ENCODE results near the gene GPR55.

GPR55 gene

DNA sequence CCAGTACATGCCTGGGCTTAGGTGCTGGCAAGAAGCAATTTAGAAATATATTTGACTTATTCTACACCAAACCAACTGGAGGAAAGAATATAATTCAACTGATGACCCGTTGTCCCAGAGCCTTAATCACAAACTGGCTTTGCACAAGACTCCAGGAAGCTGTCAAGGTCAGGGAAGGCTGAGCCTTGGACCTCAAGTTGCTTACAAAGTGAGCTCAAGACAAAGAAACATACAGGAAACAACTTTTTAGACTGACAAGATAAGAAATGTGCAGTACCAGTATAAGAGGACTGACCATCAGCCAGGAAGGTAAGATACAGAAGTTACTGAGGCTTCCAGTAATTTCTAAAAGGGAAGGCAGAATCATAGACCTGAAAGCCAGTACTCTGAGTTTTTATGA lies 35.0 kb upstream of the GPR55 start:
- peaks cover 12 to 13% of the 10 kb centered on the region in 2 donors for H3K27me3 ChIP-seq (ENCODE audit: control insufficient read depth in 1 of 2, insufficient read depth in 2 of 2, low read length in 2 of 2)
- H3K9me3 ChIP-seq (ENCODE audit: control insufficient read depth in 1 of 2, low read length in 2 of 2) = no peaks in the 10 kb centered on the region
- no peak overlapping the region for H3K9ac ChIP-seq (ENCODE audit: low read depth in 1 of 2, low read length in 2 of 2)
- H3K36me3 ChIP-seq (ENCODE audit: control insufficient read depth in 1 of 2, insufficient read depth in 2 of 2, low read length in 2 of 2) = no peaks in the 10 kb centered on the region
- no peaks in the 10 kb centered on the region for H3K4me1 ChIP-seq (ENCODE audit: control insufficient read depth in 1 of 2, insufficient read depth in 2 of 2, low read length in 2 of 2)
- no peak overlapping the region for H3K4me3 ChIP-seq (ENCODE audit: low read depth in 1 of 2, low read length in 2 of 2)
- H3K27ac ChIP-seq (ENCODE audit: low read depth, low read length) = no peak overlapping the region

DNA sequence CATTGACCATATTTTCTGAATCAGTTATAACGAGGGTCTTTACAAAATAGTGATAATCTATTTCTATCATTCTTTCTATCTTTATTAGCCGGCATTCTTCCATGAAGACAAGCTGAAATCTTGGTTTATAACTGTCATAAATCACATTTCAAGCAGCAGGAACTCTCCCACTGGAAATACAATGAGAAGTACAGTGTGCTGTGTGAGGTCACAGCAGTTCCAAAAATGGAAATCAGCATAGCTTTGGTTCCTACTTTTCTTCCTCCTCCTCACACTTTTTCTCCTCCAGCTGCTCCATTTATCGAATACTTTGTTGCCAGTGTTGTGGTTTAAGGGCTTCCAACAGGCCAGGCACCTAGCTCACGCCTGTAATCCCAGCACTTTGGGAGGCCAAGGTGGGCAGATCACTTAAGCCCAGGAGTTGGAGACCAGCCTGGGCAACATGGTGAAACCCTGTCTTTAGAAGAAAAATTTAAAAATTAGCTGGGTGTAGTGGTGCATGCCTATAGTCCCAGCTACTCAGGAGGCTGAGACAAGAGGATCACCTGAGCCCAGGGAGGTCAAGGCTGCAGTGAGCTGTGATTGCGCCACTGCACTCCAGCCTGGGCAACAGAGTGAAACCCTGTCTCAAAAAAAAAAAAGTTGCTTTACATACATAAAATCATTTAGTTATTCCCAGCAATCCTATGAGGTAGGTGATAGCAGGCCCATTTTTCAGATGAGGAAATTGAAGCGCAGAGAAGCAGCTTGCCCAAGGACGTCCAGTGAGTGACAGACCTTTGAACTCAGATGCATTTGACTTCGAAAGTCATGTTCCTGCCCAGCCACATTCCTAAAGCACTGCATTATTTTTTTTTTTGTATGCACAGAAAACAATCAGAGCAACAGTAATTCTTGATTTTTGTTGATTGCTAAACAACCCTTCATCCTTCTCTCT lies 34.0 kb upstream of the GPR55 start:
- Histone ChIP-seq H3K4me3 (ENCODE audit: low read depth in 1 of 2, low read length in 2 of 2) (no peak overlapping the region), H3K9ac (ENCODE audit: low read depth in 1 of 2, low read length in 2 of 2) (no peak overlapping the region), H3K27me3 (ENCODE audit: control insufficient read depth in 1 of 2, insufficient read depth in 2 of 2, low read length in 2 of 2) (peaks cover 12 to 15% of the 10 kb centered on the region in 2 donors), H3K4me1 (ENCODE audit: control insufficient read depth in 1 of 2, insufficient read depth in 2 of 2, low read length in 2 of 2) (no peaks in the 10 kb centered on the region), H3K27ac (ENCODE audit: low read depth, low read length) (no peak overlapping the region), H3K9me3 (ENCODE audit: control insufficient read depth in 1 of 2, low read length in 2 of 2) (no peaks in the 10 kb centered on the region), H3K36me3 (ENCODE audit: control insufficient read depth in 1 of 2, insufficient read depth in 2 of 2, low read length in 2 of 2) (no peaks in the 10 kb centered on the region)

DNA sequence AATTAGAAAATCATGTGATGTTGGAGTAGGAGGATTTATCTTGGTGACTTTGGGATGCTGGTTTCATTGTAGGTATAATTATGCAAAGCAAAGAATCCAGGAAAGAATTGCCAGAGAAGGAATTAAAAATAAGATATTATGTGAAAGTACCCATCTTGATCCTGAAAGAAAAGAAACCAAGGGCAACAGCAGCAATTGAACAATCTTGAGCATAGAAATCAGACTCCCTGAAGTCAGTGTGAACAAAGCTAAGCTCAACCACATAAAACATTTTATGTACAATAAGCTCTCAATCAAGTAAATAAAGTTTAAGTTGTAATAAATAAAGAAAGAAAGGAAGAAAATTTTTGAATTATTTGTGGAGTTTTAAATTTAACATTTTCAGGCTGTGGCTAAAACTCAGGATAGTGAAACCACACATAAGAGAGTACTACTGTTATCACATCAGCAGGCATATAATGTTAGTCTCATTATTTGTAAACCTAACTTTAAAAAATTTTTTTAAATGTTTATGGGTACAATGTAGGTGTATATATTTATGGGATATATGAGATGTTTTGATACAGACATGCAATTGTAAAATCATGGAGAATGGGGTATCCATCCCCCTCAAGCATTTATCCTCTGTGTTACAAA lies 32.8 kb upstream of the GPR55 start:
- Histone ChIP-seq H3K36me3 (ENCODE audit: control insufficient read depth in 1 of 2, insufficient read depth in 2 of 2, low read length in 2 of 2) (no peaks in the 10 kb centered on the region), H3K4me1 (ENCODE audit: control insufficient read depth in 1 of 2, insufficient read depth in 2 of 2, low read length in 2 of 2) (no peaks in the 10 kb centered on the region), H3K27me3 (ENCODE audit: control insufficient read depth in 1 of 2, insufficient read depth in 2 of 2, low read length in 2 of 2) (peaks cover 17% of the 10 kb centered on the region in 2 donors), H3K27ac (ENCODE audit: low read depth, low read length) (no peak overlapping the region), H3K9ac (ENCODE audit: low read depth in 1 of 2, low read length in 2 of 2) (no peak overlapping the region), H3K9me3 (ENCODE audit: control insufficient read depth in 1 of 2, low read length in 2 of 2) (no peaks in the 10 kb centered on the region), H3K4me3 (ENCODE audit: low read depth in 1 of 2, low read length in 2 of 2) (peak overlapping the region; percentile 44 to 50)

DNA sequence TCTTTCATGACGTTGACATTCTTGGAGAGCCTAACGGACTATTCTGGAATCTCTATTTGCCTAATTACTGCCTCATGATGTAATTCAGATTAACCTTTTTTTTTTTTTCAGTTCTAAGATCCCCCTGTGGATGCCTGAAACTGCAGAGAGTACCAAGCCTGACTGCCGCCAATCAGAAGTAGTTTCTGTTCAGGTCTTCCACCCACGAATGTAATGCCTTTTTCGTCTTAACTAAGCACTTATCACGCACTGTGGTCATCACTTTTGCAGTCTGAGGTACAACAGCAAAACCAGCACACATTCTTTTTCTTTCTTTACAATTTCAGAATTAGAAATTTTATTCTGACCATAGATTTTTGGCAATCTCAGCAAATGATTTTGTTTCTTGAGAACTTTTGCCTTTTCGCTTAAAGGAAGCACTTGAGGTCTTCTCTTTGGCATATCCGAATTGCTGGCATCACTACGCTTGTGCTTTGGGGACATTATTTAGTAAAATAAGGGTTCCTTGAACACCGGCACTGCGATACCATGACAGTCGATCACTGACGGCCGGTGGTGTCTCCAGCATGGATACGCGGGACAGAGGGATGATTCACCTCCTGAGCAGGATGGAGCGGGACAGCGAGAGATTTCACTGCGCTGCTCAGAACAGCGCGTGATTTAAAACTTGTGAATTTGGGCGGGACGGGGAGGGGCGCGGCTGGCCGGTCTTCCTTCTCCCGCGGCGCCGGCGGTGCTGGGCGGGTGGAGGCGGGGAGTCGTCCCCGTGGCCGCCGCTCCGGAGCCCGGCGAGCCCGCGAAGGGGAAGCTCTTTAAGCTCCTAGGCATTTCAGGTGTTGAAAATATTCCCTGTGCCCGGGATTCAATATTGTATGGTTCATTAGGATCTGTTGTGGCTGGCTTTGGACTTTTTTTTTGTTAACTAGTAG lies 32.0 kb upstream of the GPR55 start:
- Histone ChIP-seq H3K9ac (ENCODE audit: low read depth in 1 of 2, low read length in 2 of 2) (no peak overlapping the region), H3K27me3 (ENCODE audit: control insufficient read depth in 1 of 2, insufficient read depth in 2 of 2, low read length in 2 of 2) (peaks cover 17% of the 10 kb centered on the region in 2 donors), H3K36me3 (ENCODE audit: control insufficient read depth in 1 of 2, insufficient read depth in 2 of 2, low read length in 2 of 2) (no peaks in the 10 kb centered on the region), H3K4me3 (ENCODE audit: low read depth in 1 of 2, low read length in 2 of 2) (peak overlapping the region; percentile 44 to 50), H3K9me3 (ENCODE audit: control insufficient read depth in 1 of 2, low read length in 2 of 2) (no peaks in the 10 kb centered on the region), H3K4me1 (ENCODE audit: control insufficient read depth in 1 of 2, insufficient read depth in 2 of 2, low read length in 2 of 2) (no peaks in the 10 kb centered on the region), H3K27ac (ENCODE audit: low read depth, low read length) (no peak overlapping the region)

DNA sequence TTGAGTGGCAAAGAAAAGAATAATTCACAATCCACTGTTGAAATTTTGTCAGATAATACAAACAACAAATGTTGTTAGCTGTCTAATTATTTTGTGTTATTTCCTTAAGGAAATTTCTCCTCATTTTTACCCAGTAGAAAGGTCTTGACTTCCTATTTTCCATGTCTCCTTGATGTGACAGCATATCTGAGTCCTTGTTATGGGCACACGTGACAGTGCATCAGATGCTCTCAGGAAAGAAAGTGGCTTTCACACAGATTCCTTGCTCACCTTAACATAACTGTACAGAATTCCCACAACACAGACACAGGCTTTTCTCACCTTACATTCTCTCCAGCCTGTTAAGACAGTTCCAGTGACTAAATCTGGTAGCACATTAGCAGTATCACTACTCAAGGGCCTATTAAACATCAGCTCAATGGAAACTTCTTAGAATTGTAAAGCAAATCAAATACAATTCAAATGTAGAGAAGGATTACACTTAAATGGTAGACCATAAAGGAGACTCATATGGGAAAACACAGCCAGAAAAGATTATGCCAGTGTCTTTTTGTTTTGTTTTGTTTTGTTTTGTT lies 30.2 kb upstream of the GPR55 start:
- Histone ChIP-seq H3K27me3 (ENCODE audit: control insufficient read depth in 1 of 2, insufficient read depth in 2 of 2, low read length in 2 of 2) (peaks cover 13 to 17% of the 10 kb centered on the region in 2 donors), H3K4me1 (ENCODE audit: control insufficient read depth in 1 of 2, insufficient read depth in 2 of 2, low read length in 2 of 2) (no peaks in the 10 kb centered on the region), H3K9me3 (ENCODE audit: control insufficient read depth in 1 of 2, low read length in 2 of 2) (no peaks in the 10 kb centered on the region), H3K9ac (ENCODE audit: low read depth in 1 of 2, low read length in 2 of 2) (no peak overlapping the region), H3K27ac (ENCODE audit: low read depth, low read length) (no peak overlapping the region), H3K36me3 (ENCODE audit: control insufficient read depth in 1 of 2, insufficient read depth in 2 of 2, low read length in 2 of 2) (no peaks in the 10 kb centered on the region), H3K4me3 (ENCODE audit: low read depth in 1 of 2, low read length in 2 of 2) (no peak overlapping the region)

DNA sequence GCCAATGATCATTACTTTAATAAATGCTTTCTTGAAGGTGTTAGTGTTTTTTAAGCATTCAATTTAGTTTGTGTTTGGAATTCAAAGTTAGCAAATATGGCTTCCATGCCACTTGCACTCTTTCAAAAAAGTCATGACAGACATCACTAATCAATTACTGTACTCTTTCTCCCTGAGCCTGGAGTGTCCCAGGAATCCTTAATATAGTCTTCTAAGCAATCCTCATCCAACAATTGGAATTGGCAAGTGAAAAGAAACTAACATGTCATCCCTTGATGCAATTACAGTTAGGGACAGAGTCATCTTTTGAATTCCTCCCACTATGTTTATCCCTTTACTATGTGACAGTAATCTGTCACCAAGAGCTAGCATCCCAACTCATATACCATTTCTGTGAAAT lies 29.7 kb upstream of the GPR55 start:
- Histone ChIP-seq H3K27me3 (ENCODE audit: control insufficient read depth in 1 of 2, insufficient read depth in 2 of 2, low read length in 2 of 2) (peaks cover 13 to 17% of the 10 kb centered on the region in 2 donors), H3K27ac (ENCODE audit: low read depth, low read length) (no peak overlapping the region), H3K4me3 (ENCODE audit: low read depth in 1 of 2, low read length in 2 of 2) (no peak overlapping the region), H3K36me3 (ENCODE audit: control insufficient read depth in 1 of 2, insufficient read depth in 2 of 2, low read length in 2 of 2) (no peaks in the 10 kb centered on the region), H3K9me3 (ENCODE audit: control insufficient read depth in 1 of 2, low read length in 2 of 2) (no peaks in the 10 kb centered on the region), H3K9ac (ENCODE audit: low read depth in 1 of 2, low read length in 2 of 2) (no peak overlapping the region), H3K4me1 (ENCODE audit: control insufficient read depth in 1 of 2, insufficient read depth in 2 of 2, low read length in 2 of 2) (no peaks in the 10 kb centered on the region)

DNA sequence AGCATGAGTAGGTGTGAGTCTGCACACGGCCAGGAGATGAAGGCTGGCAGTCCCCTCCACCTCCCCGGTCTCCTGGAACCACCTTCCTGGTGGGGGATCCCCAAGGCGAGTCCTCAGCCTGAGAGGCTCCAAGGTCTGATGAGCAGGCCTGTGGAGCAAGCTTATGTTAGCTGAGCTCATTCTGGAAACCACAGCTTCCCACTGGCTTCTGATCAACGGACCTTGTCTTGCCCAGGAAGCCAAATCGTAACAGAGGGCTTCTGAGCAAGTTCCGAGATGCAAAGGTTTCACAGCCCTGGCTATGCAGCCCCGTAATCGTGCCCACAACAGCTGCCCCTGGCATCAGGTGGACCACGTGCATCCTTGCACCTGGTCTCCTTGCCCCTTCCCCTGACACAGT lies 28.8 kb upstream of the GPR55 start:
- Histone ChIP-seq H3K36me3 (ENCODE audit: control insufficient read depth in 1 of 2, insufficient read depth in 2 of 2, low read length in 2 of 2) (no peaks in the 10 kb centered on the region), H3K27me3 (ENCODE audit: control insufficient read depth in 1 of 2, insufficient read depth in 2 of 2, low read length in 2 of 2) (peaks cover 13 to 17% of the 10 kb centered on the region in 2 donors), H3K4me3 (ENCODE audit: low read depth in 1 of 2, low read length in 2 of 2) (no peak overlapping the region), H3K9ac (ENCODE audit: low read depth in 1 of 2, low read length in 2 of 2) (no peak overlapping the region), H3K9me3 (ENCODE audit: control insufficient read depth in 1 of 2, low read length in 2 of 2) (no peaks in the 10 kb centered on the region), H3K27ac (ENCODE audit: low read depth, low read length) (no peak overlapping the region), H3K4me1 (ENCODE audit: control insufficient read depth in 1 of 2, insufficient read depth in 2 of 2, low read length in 2 of 2) (no peaks in the 10 kb centered on the region)

DNA sequence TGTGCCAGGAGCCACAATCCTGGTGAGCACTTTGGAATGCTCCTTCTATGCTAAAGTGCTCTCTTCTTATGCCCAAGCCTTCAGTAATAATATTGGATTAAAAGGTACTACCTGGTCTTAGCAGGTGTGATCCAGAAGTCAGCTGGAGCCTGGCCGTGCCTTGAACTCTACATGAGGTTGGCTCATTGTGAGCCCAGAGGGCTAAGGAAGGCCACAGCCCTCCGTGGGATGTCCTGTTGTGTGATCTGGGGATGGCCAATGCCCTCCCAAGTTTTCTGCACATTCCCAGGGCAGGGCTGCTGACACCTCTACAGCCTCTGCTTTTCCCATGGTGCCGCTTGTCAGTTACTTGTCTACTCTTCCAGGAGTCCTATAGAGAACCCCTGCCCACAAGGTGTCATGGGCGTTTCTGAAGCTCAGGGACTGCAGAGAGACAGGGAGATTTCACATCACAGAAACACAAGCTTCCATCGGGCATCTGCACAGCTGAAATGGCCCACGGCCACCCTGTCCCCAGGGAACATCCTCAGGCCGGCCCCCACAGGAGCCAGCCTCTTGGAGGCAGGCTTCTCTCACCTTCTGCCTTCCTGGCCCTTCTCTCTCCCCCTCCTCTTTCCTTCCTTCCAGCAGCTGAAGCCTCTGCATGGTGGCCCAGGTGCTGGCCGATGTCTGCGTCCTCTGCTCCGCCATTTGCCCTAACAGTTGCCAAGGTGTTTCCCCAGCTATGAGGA lies 27.3 kb upstream of the GPR55 start:
- Histone ChIP-seq H3K4me1 (ENCODE audit: control insufficient read depth in 1 of 2, insufficient read depth in 2 of 2, low read length in 2 of 2) (no peaks in the 10 kb centered on the region), H3K27me3 (ENCODE audit: control insufficient read depth in 1 of 2, insufficient read depth in 2 of 2, low read length in 2 of 2) (peaks cover 12 to 13% of the 10 kb centered on the region in 2 donors), H3K36me3 (ENCODE audit: control insufficient read depth in 1 of 2, insufficient read depth in 2 of 2, low read length in 2 of 2) (no peaks in the 10 kb centered on the region), H3K27ac (ENCODE audit: low read depth, low read length) (no peak overlapping the region), H3K9ac (ENCODE audit: low read depth in 1 of 2, low read length in 2 of 2) (no peak overlapping the region), H3K4me3 (ENCODE audit: low read depth in 1 of 2, low read length in 2 of 2) (no peak overlapping the region), H3K9me3 (ENCODE audit: control insufficient read depth in 1 of 2, low read length in 2 of 2) (no peaks in the 10 kb centered on the region)

DNA sequence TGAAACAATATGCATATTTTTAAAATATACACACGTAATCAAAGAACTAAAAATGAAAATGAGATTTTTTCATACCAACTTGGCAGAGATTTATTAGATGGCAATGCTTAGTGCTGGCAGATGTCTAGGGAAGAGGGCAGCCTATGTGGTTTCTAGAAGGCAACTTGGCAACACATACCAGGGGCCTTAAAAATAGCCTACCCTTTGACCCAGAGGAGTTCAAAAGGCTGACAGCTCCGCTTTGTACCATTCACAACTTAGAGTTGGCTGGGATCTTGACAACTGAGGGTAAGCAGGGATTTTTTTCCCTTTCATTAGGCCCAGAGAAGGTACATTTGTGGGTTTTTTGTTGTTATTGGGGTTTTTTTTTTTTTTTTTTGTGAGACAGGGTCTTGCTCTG lies 26.4 kb upstream of the GPR55 start:
- no peak overlapping the region for H3K4me3 ChIP-seq (ENCODE audit: low read depth in 1 of 2, low read length in 2 of 2)
- H3K9ac ChIP-seq (ENCODE audit: low read depth in 1 of 2, low read length in 2 of 2) = no peak overlapping the region
- H3K36me3 ChIP-seq (ENCODE audit: control insufficient read depth in 1 of 2, insufficient read depth in 2 of 2, low read length in 2 of 2) = no peaks in the 10 kb centered on the region
- H3K27me3 ChIP-seq (ENCODE audit: control insufficient read depth in 1 of 2, insufficient read depth in 2 of 2, low read length in 2 of 2) = peaks cover 4 to 5% of the 10 kb centered on the region in 2 donors
- H3K4me1 ChIP-seq (ENCODE audit: control insufficient read depth in 1 of 2, insufficient read depth in 2 of 2, low read length in 2 of 2) = no peaks in the 10 kb centered on the region
- no peak overlapping the region for H3K27ac ChIP-seq (ENCODE audit: low read depth, low read length)
- H3K9me3 ChIP-seq (ENCODE audit: control insufficient read depth in 1 of 2, low read length in 2 of 2) = no peaks in the 10 kb centered on the region
